NCI-H2196 treated with DMSO at 0.1 percent for 48 hours (cell line): ENCODE results near the gene DDC.
"Not testable (repeated sequence)": the region's sequence is repeated elsewhere in the genome, so short reads cannot be mapped to it uniquely, and the experiment has no call there.

Experiments used
- DNase-seq: peaks from one replicate; lab custom pipeline; 2025; ENCODE audit not compliant: unreplicated experiment; lab: John Stamatoyannopoulos, UW

Gene DDC

DNA sequence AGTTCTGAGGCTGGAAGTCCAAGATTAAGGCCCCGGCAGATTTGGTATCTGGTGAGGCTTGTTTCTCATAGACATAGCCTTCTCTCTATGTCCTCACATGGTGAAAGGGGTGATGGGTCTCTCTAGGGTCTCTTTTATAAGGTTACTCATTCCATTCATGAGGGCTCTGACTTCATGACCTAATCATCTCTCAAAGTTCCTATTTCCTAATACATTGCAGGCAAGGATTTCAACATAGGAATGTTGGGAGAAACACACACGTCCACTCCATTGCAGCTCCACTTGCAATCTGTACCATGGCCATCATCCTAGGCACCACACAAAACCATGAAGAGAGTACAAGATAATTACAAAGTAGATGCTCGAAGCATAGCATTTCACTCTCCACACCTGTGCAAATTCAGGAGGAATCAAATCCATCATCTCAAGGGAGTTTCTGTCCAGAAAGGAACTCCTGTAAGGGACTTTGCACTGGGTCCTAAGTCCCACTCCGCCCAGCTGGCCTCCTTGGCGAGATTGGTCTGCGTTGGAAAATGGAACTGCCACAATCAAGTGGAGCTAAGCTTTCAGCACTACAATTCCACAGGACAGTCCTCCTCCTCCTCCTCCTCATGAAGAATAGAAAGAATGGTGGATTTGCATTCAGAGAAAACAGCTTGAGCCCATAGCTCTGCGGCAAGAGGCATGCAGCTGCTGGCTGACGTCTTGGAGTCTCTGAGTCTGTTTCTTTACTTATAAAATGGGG, 8.8 kb downstream of the DDC start:
- no peak for DNase-seq

DNA sequence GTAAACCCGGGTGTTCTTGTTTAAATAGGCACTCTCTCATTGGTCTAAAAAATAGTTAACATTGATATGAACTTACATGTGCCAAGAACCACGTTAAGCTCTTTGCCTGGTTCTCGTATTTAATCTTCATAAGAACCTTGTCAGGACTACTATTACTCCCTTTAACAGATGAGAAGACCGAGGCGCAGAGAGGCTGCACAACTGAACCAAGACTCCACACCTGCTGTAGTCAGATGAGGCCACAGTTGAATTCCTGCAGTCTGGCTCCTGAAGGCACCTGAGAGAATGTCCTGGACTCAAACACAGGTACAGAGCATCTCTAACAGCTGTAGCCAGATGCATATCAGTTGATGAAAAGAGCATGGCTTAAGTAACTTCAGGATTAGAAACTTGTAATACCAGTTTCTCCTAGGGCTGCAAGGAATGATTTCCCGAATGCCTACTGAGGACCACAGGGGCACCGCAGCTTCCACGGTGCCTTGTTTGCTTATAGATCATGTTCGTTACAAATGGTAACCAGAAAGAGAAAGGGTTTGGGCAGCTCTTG, 9.5 kb downstream of the DDC start:
- no peak for DNase-seq

- DNase-seq = no peak
Measured at GRCh38 chr7:50554431-50555322, 10.5 kb downstream of the DDC start.

DNA sequence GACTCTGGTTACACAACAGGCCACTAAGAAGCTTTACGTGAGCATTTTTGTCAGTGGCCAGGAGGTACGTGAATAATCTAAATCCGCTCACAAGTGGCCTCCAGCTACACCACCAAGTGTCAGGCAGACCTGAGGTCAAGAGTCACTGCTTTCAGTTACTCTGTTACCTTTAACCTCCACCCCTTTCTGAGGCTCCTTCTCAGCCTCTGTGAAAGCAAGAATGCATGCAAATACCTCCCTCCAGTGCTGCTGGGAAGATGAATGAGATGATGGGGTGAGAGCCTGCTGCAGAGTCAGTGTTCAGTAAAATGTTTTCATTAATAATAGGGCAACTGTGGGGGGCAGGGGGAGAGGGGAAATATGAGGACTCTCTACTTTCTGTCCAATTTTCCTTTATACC, 11.2 kb downstream of the DDC start:
- DNase-seq = no peak

DNA sequence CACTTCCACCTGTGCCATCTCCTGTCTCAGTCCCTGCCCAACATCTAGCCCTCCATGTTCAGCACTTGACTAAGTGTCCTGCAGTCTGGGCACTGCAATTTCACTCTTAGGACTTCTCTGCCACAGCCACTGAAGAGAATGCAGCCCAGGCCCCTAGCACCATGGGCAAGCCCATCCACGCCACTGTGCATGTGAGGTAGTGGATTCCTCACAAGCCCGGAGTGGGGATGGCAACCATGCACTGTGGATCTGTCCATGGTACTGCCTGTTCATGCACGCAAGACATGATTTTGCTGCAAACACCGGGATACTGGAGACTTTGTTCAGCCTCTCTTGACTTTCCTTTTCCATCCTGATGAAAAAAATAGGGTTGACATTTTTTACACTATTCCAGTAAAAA, 12.3 kb downstream of the DDC start:
- no peak for DNase-seq

DNA sequence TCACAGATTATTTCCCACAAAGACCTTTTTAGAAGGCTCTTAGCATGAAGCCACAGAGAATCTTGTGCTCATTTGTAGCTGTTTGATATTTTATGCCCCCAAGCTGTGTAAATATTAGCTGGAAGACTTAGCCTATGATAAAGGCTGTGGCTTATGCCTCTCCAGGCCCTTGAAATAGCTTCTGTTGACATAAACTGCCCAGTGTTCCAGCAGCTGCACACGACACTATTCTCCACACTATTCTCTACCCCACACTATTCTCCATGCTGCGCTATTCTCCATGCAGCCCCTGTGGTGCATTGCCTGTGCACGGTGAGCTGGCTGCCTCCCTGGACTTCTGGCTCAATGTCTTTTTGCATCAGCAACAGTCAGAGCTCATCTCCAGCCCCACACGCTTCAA, 13.1 kb downstream of the DDC start:
- DNase-seq = peak; percentile 92

DNA sequence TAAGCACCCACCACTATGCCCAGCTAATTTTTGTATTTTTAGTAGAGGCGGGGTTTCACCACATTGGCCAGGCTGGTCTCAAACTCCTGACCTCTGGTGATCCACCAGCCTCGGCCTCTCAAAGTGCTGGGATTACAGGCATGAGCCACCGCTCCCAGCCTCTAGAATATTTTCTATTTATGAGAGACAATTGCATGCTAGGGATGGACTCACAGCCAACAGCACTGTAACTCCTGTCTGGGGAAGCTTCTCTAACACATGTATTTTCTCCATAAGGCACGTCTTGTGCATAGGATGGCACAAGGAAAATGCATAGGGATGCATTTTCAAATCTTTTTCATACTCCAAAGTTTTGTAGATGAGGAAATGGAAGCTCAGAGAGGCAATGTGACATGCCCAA, 19.6 kb downstream of the DDC start:
- DNase-seq = not testable (repeated sequence)

GRCh38 chr7:50544992-50545391, 20.2 kb downstream of the DDC start:
- no peak for DNase-seq

DNA sequence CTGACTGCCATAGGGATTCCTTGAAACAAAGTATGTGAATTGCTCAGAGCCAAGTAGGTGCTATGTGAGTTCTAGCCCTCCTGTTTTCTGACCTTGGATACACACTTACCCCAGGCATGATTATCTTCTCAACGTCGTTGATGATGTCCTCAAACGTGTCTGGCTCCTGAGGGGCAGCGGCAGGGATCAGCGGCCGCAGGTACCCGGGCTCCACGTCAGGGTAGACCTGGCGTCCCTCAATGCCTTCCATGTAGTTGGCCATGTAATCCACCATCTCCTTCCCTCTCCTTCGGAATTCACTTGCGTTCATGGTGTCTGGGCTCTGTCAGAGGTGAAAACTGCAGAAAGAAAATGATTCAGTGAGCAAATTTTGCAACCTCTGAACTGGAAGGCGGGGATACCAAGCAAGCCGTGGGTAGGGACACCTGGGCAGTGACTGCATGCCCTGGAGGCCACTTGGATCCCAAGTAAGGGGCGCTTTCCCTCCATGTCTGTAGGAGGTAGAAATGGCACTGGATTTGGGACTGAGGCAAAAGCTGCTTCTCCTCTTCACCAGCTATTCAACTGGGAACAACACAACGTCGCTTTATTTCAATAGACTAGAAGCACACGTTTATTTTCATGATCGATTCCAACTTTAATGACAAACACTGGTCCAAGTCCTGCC, 21.3 kb downstream of the DDC start:
- DNase-seq = no peak

GRCh38 chr7:50542132-50542531, 23.1 kb downstream of the DDC start:
- no peak for DNase-seq

DNA sequence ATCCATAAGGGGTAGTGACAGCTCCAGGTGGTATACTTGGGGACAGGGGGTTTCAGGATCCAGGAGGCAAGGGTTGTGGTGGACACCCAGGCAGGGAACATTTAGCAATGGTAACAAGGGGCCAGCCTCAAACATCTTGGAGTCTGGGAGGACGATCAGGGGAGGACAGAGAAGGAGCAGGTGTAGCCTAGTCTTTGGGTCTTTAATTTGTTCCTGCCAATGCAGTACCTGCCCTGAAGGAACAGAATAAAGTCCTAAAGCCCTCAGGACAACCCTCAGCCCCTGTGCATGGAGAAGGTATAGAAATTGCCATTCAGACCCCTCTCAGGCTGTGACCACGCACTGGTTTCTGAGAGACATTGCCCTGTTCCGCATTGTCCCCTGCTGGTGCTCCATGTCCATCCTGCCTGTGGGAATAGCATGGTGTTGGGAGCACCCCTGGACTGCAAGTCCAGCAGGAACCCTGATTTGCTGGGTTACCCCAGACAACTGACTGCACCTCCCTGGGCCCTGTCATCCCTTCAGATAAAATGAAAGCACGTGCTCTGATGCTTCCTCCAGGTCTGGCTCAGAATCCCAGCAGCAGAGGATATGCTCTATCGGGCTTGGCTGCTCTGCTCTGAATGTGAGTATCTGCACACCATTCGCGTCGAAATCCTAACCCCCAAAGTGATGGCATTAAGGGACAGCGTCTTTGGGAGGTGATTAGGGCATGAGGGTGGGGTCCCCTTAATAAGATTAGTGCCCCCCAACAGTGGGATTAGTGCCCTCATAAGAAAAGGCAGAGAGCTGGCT, 24.2 kb downstream of the DDC start:
- DNase-seq = no peak

- no peak for DNase-seq
Measured at GRCh38 chr7:50539725-50540124, 25.5 kb downstream of the DDC start.

GRCh38 chr7:50538478-50538877, 26.7 kb downstream of the DDC start:
- DNase-seq = no peak

GRCh38 chr7:50537417-50537816, 27.8 kb downstream of the DDC start:
- DNase-seq = no peak

- not testable (repeated sequence) for DNase-seq
Measured at GRCh38 chr7:50535291-50535711, 29.9 kb downstream of the DDC start.

DNA sequence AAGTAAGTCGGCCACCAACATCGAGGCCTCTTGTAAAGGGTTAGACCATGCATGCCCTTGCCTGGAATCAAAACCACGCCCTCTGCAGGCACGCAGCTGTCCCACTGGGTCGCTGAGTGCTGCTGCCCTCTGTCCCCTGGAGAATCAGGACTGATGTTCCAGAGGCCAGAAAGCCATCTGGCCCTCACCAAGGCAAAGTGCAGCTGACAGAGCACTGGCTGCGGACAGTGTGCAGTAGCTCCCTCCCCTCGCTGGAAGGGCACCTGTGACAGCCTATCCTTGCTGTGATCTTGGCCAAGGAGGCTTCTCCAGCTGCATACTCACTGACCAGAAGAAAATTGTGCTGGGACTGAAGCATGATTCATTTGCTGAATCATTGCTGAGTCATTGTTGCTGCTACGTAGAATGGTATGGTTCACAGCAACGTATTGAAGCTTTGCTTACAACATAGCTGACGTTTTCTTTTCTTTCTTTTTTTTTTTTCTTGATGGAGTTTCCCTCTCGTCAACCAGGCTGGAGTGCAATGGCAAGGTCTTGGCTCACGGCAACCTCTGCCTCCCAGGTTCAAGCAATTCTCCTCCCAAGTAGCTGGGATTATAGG, 30.4 kb downstream of the DDC start:
- DNase-seq = no peak

DNA sequence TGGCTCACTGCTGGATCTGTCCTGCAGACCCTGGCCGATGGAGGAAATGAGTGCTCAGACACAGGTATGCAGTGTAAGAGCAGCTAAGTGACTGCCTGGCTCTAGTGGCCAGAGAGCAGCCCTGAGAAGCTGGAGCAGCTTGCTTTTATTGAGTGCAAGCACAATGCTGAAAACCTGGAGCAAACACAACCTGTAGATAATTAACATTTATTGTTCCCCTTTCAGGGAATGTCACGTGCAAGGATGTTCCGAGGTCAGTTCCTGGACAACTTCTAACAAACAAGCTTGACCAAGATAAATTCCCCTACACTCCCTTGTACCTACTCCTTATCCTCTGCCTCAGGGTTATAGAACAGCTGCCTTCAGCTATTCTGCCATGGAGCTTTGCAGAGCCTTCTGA, 31.3 kb downstream of the DDC start:
- no peak for DNase-seq

GRCh38 chr7:50531928-50532327, 33.3 kb downstream of the DDC start:
- no peak for DNase-seq

DNA sequence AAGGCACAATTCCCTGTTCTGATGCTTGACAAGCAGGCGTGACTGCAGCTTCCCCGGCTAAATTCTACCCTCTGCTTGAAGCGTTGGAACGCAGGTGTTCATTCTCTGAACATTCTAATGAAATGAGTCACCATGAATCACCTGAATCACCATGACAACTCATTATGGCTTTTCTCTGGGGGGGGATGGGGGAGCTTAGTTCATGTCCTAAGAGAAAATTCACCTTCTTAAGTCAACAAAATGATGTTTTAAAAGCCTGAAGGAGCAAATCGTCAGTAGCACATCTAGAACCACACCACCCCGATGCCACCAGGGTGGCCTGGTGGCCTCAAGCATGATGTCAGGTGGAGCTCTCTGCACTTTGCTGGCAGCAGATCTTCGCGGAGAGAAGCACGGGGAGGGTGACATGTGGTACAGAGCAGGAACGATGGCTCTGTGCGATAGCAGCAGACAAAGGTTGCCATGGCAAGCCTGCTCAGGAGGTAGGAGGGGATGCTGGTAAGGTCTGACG, 33.7 kb downstream of the DDC start:
- peak; percentile 75 for DNase-seq

- no peak for DNase-seq
Measured at GRCh38 chr7:50530766-50531165, 34.4 kb downstream of the DDC start.
